Adrenal gland (tissue), 5 donors: ENCODE measurements around the gene TIRAP.

ENCODE experiments used
- CTCF ChIP-seq, 6 experiments: fragments of 450-650 bp in 4 of 6; fragments of 200-600 bp in 2 of 6; sonication (generic) in 1 of 6; IDR thresholded peaks; 1 replicate in 5 of 6; 2 replicates in 1 of 6; pipeline versions ENCODE4 v1.5.1 to v1.8.0; 2016 to 2021; ENCODE audit warnings: antibody characterized with exemption in 6 of 6, mild to moderate bottlenecking in 2 of 6, moderate library complexity in 1 of 6
- POLR2A ChIP-seq, 2 donors: fragments of 450-650 bp; IDR thresholded peaks; one replicate each; pipeline ENCODE4 v1.6.1; 2017; ENCODE audit warnings: antibody characterized with exemption in 2 of 2, mild to moderate bottlenecking in 2 of 2, moderate library complexity in 1 of 2
- donor health status: DM: no; HTN: no; CAD: no.

- no peak for TF ChIP-seq CTCF (IDR thresholded peaks at IDR 0.05)
- no peak for TF ChIP-seq POLR2A (IDR thresholded peaks at IDR 0.05)
Measured at GRCh38 chr11:126335463-126335760, 52.5 kb downstream of the TIRAP start.
